Dermis blood vessel endothelial cell (primary cell): ENCODE data around the gene EPB41L1. TPM values are rescaled to one million over a fixed set of nuclear protein-coding genes. Genes with fewer than 3 reads are reported as not detected.

ENCODE experiments used
- DNase-seq: peaks from one replicate; pipeline ENCODE4 v3.0.0; 2010
- total RNA-seq: library from RNA; depleted of rRNA; stranded (reverse); fragments of >200 nt; gene quantifications from 2 replicates; pipeline ENCODE4 v1.2.3, GENCODE V29; 2014

Gene EPB41L1
- 16.0 and 21.1 TPM in 2 replicates for total RNA-seq

- DNase-seq, result no peak
Observed at GRCh38 chr20:36154700-36155628, at the start of gene EPB41L1. Gene EPB41L1, plus strand, starts transcription at chr20:36154740. Its CDS starts 19,038 bp downstream, at chr20:36173778.

- DNase-seq, result no peak
Observed at GRCh38 chr20:36104856-36105255, 49.7 kb upstream of the EPB41L1 start.

GRCh38 chr20:36105711-36106226 is 48.8 kb upstream of the EPB41L1 start:
- no peak for DNase-seq

GRCh38 chr20:36106606-36107005 is 47.9 kb upstream of the EPB41L1 start:
- DNase-seq, result no peak

- no peak for DNase-seq
Observed at GRCh38 chr20:36107881-36108280, 46.7 kb upstream of the EPB41L1 start.

GRCh38 chr20:36109251-36109947 is 45.1 kb upstream of the EPB41L1 start:
- no peak for DNase-seq

- DNase-seq, result no peak
Observed at GRCh38 chr20:36110994-36111393, 43.5 kb upstream of the EPB41L1 start.

- DNase-seq, result no peak
Observed at GRCh38 chr20:36112112-36112511, 42.4 kb upstream of the EPB41L1 start.

GRCh38 chr20:36113036-36113435 is 41.5 kb upstream of the EPB41L1 start:
- no peak for DNase-seq

- DNase-seq, result no peak
Observed at GRCh38 chr20:36113566-36114250, 40.8 kb upstream of the EPB41L1 start.

- no peak for DNase-seq
Observed at GRCh38 chr20:36114707-36115106, 39.8 kb upstream of the EPB41L1 start.

- no peak for DNase-seq
Observed at GRCh38 chr20:36115925-36116324, 38.6 kb upstream of the EPB41L1 start.

- DNase-seq, result no peak
Observed at GRCh38 chr20:36116807-36117441, 37.6 kb upstream of the EPB41L1 start.

GRCh38 chr20:36117638-36118037 is 36.9 kb upstream of the EPB41L1 start:
- DNase-seq, result no peak

GRCh38 chr20:36118371-36118770 is 36.2 kb upstream of the EPB41L1 start:
- no peak for DNase-seq

- no peak for DNase-seq
Observed at GRCh38 chr20:36119537-36119936, 35.0 kb upstream of the EPB41L1 start.

- DNase-seq, result no peak
Observed at GRCh38 chr20:36120241-36120640, 34.3 kb upstream of the EPB41L1 start.

GRCh38 chr20:36120991-36121390 is 33.5 kb upstream of the EPB41L1 start:
- no peak for DNase-seq

GRCh38 chr20:36121981-36122930 is 32.3 kb upstream of the EPB41L1 start:
- DNase-seq, result no peak

- no peak for DNase-seq
Observed at GRCh38 chr20:36122931-36123288, 31.6 kb upstream of the EPB41L1 start.

GRCh38 chr20:36125097-36125496 is 29.4 kb upstream of the EPB41L1 start:
- no peak for DNase-seq
